ENCODE results near the gene COL9A2. TPM values are rescaled to one million over a fixed set of nuclear protein-coding genes. Genes with fewer than 3 reads are reported as not detected.

COL9A2 gene
- polyA plus RNA-seq, 1 donor from 2014 or later, result 2.3 TPM

DNA sequence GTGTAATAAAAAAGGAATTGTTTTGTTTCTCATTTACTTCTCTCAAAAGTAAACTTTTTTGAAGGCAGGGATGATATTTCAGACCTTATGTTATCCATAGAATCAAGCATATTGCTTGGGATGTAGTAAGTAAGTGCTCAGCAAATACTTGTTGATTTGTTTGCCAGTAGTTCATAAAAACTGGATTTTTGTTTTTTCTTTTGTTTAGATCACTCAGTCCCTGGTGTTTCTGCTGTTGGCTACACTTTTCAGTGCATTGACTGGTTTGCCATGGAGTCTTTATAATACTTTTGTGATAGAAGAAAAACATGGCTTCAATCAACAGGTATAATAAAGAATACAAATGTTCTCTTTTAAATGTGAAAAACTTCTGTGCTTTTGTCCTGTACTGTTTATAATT is 48.9 kb downstream of the COL9A2 start:
- Histone ChIP-seq H3K4me3 (ENCODE audit: low read length) (no peak overlapping the region), H3F3A (ENCODE audit: insufficient read depth, low read length, poor library complexity, severe bottlenecking) (no peaks in the 10 kb centered on the region), H3K27me3 (ENCODE audit: insufficient read depth, low read depth, low read length) (no peaks in the 10 kb centered on the region), H3K79me2 (replicated peaks; ENCODE audit: insufficient read depth, low read length) (no peaks in the 10 kb centered on the region), H3K27ac (ENCODE audit: low read length) (no peak overlapping the region), H3K9me2 (ENCODE audit: insufficient read depth, low read length) (no peaks in the 10 kb centered on the region), H2AFZ (ENCODE audit: low read depth, low read length) (no peak overlapping the region), H3K4me2 (ENCODE audit: low read length) (no peak overlapping the region), H3K9me3 (ENCODE audit: low read length) (no peaks in the 10 kb centered on the region), H3K36me3 (ENCODE audit: insufficient read depth, low read length) (peaks cover 9% of the 10 kb centered on the region), H3K9ac (ENCODE audit: low read length) (no peak overlapping the region), H4K20me1 (ENCODE audit: insufficient read depth) (no peaks in the 10 kb centered on the region)
- TF ChIP-seq TAF1 (IDR thresholded peaks at IDR 0.05; ENCODE audit: low read depth) (no peak), POLR2AphosphoS5 (IDR thresholded peaks at IDR 0.05) (no peak), CTCF (IDR thresholded peaks at IDR 0.05; ENCODE audit: poor library complexity, severe bottlenecking) (no peak), SMC3 (conservative IDR thresholded peaks at IDR 0.05; ENCODE audit: poor library complexity) (no peak), RAD21 (conservative IDR thresholded peaks at IDR 0.05) (no peak), EZH2 (IDR thresholded peaks at IDR 0.05; ENCODE audit: borderline replicate concordance, insufficient read depth, low read length, poor library complexity, severe bottlenecking) (no peak), EP300 (conservative IDR thresholded peaks at IDR 0.05; ENCODE audit: poor library complexity, severe bottlenecking) (no peak), MXI1 (conservative IDR thresholded peaks at IDR 0.05; ENCODE audit: poor library complexity, severe bottlenecking) (no peak)
- TF ChIP-seq, protein P1, sequence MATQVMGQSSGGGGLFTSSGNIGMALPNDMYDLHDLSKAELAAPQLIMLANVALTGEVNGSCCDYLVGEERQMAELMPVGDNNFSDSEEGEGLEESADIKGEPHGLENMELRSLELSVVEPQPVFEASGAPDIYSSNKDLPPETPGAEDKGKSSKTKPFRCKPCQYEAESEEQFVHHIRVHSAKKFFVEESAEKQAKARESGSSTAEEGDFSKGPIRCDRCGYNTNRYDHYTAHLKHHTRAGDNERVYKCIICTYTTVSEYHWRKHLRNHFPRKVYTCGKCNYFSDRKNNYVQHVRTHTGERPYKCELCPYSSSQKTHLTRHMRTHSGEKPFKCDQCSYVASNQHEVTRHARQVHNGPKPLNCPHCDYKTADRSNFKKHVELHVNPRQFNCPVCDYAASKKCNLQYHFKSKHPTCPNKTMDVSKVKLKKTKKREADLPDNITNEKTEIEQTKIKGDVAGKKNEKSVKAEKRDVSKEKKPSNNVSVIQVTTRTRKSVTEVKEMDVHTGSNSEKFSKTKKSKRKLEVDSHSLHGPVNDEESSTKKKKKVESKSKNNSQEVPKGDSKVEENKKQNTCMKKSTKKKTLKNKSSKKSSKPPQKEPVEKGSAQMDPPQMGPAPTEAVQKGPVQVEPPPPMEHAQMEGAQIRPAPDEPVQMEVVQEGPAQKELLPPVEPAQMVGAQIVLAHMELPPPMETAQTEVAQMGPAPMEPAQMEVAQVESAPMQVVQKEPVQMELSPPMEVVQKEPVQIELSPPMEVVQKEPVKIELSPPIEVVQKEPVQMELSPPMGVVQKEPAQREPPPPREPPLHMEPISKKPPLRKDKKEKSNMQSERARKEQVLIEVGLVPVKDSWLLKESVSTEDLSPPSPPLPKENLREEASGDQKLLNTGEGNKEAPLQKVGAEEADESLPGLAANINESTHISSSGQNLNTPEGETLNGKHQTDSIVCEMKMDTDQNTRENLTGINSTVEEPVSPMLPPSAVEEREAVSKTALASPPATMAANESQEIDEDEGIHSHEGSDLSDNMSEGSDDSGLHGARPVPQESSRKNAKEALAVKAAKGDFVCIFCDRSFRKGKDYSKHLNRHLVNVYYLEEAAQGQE (IDR thresholded peaks at IDR 0.05; ENCODE audit: borderline replicate concordance), result no peak

GRCh38 chr1:40267767-40268187 is 49.3 kb downstream of the COL9A2 start:
- Histone ChIP-seq H3K9me3 (ENCODE audit: low read length) (no peaks in the 10 kb centered on the region), H3K36me3 (ENCODE audit: insufficient read depth, low read length) (peaks cover 10% of the 10 kb centered on the region), H2AFZ (ENCODE audit: low read depth, low read length) (no peak overlapping the region), H3K27me3 (ENCODE audit: insufficient read depth, low read depth, low read length) (no peaks in the 10 kb centered on the region), H3K27ac (ENCODE audit: low read length) (no peak overlapping the region), H3F3A (ENCODE audit: insufficient read depth, low read length, poor library complexity, severe bottlenecking) (no peaks in the 10 kb centered on the region), H3K4me2 (ENCODE audit: low read length) (no peak overlapping the region), H3K9me2 (ENCODE audit: insufficient read depth, low read length) (no peaks in the 10 kb centered on the region), H3K4me3 (ENCODE audit: low read length) (no peak overlapping the region), H3K79me2 (replicated peaks; ENCODE audit: insufficient read depth, low read length) (no peaks in the 10 kb centered on the region), H4K20me1 (ENCODE audit: insufficient read depth) (no peaks in the 10 kb centered on the region), H3K9ac (ENCODE audit: low read length) (no peak overlapping the region)
- TF ChIP-seq CTCF (IDR thresholded peaks at IDR 0.05; ENCODE audit: poor library complexity, severe bottlenecking) (no peak), TAF1 (IDR thresholded peaks at IDR 0.05; ENCODE audit: low read depth) (no peak), EP300 (conservative IDR thresholded peaks at IDR 0.05; ENCODE audit: poor library complexity, severe bottlenecking) (no peak), SMC3 (conservative IDR thresholded peaks at IDR 0.05; ENCODE audit: poor library complexity) (no peak), MXI1 (conservative IDR thresholded peaks at IDR 0.05; ENCODE audit: poor library complexity, severe bottlenecking) (no peak), RAD21 (conservative IDR thresholded peaks at IDR 0.05) (no peak), EZH2 (IDR thresholded peaks at IDR 0.05; ENCODE audit: borderline replicate concordance, insufficient read depth, low read length, poor library complexity, severe bottlenecking) (no peak), POLR2AphosphoS5 (IDR thresholded peaks at IDR 0.05) (no peak)
- TF ChIP-seq, protein P1 (IDR thresholded peaks at IDR 0.05; ENCODE audit: borderline replicate concordance), result no peak

Measured in neural cell (in vitro differentiated cells).